ENCODE measurements around the gene GSPT1.

GSPT1 gene

DNA sequence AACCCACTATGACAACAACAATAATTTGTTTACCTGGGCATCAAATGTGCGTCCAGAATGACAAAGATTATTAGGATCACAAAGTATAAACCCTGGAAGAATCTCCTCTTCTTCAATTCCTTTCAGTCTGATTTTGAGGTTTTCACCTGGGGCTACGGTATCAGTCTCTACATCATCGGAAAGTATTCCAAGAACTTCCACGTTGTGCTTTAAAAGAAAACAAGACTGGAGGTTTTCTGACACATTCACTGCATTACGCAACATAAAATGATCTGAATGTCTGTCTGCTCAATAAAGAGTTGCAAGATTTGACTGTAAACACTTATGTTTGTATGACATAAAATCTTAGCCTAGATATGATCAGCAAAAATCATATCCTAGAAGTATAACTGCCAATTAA, 38.4 kb downstream of the GSPT1 start:
- ATAC-seq = no peak
- TF ChIP-seq ISL1 (CRISPR knock-in tag; IDR thresholded peaks at IDR 0.05) (no peak), TOX (CRISPR knock-in tag; IDR thresholded peaks at IDR 0.05; ENCODE audit: borderline replicate concordance) (no peak), TCF4 (CRISPR knock-in tag; IDR thresholded peaks at IDR 0.05; ENCODE audit: borderline replicate concordance) (no peak), OSR1 (CRISPR knock-in tag; IDR thresholded peaks at IDR 0.05) (no peak), RARB (CRISPR knock-in tag; IDR thresholded peaks at IDR 0.05) (no peak)
- TF ChIP-seq, protein P1, sequence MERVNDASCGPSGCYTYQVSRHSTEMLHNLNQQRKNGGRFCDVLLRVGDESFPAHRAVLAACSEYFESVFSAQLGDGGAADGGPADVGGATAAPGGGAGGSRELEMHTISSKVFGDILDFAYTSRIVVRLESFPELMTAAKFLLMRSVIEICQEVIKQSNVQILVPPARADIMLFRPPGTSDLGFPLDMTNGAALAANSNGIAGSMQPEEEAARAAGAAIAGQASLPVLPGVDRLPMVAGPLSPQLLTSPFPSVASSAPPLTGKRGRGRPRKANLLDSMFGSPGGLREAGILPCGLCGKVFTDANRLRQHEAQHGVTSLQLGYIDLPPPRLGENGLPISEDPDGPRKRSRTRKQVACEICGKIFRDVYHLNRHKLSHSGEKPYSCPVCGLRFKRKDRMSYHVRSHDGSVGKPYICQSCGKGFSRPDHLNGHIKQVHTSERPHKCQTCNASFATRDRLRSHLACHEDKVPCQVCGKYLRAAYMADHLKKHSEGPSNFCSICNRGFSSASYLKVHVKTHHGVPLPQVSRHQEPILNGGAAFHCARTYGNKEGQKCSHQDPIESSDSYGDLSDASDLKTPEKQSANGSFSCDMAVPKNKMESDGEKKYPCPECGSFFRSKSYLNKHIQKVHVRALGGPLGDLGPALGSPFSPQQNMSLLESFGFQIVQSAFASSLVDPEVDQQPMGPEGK (CRISPR knock-in tag; IDR thresholded peaks at IDR 0.05; ENCODE audit: borderline replicate concordance) = no peak

DNA sequence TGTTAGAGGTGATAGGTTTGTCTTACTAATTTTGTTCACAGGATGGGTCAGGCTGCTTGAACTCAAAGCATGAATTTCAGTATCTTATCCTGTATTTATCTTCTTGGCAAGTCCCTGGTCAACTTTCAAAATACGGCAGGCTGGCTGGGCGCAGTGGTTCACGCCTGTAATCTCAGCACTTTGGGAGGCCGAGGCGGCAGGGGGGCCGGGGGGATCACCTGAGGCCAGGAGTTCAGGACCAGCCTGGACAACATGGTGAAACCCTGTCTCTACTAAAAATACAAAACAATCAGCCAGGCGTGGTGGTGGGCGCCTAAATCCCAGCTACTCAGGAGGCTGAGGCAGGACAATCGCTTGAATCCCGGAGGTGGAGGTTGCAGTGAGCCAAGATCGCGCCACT, 39.5 kb downstream of the GSPT1 start:
- TF ChIP-seq ZNF565 (CRISPR knock-in tag; conservative IDR thresholded peaks at IDR 0.05; ENCODE audit: low read depth) (no peak), ESRRG (CRISPR knock-in tag; IDR thresholded peaks at IDR 0.05) (no peak), ZNF8 (CRISPR knock-in tag; IDR thresholded peaks at IDR 0.05) (no peak), ZFP3 (CRISPR knock-in tag; IDR thresholded peaks at IDR 0.05) (no peak), TCF4 (CRISPR knock-in tag; IDR thresholded peaks at IDR 0.05; ENCODE audit: borderline replicate concordance) (no peak), ZFP30 (CRISPR knock-in tag; IDR thresholded peaks at IDR 0.05) (no peak), ZNF70 (CRISPR knock-in tag; IDR thresholded peaks at IDR 0.05) (no peak), SNAI2 (CRISPR knock-in tag; IDR thresholded peaks at IDR 0.05) (no peak), ISL1 (CRISPR knock-in tag; IDR thresholded peaks at IDR 0.05) (no peak)
- TF ChIP-seq, protein P2, sequence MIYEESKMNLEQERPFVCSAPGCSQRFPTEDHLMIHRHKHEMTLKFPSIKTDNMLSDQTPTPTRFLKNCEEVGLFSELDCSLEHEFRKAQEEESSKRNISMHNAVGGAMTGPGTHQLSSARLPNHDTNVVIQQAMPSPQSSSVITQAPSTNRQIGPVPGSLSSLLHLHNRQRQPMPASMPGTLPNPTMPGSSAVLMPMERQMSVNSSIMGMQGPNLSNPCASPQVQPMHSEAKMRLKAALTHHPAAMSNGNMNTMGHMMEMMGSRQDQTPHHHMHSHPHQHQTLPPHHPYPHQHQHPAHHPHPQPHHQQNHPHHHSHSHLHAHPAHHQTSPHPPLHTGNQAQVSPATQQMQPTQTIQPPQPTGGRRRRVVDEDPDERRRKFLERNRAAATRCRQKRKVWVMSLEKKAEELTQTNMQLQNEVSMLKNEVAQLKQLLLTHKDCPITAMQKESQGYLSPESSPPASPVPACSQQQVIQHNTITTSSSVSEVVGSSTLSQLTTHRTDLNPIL (CRISPR knock-in tag; IDR thresholded peaks at IDR 0.05; ENCODE audit: low read depth) = no peak
- TF ChIP-seq, protein P3, sequence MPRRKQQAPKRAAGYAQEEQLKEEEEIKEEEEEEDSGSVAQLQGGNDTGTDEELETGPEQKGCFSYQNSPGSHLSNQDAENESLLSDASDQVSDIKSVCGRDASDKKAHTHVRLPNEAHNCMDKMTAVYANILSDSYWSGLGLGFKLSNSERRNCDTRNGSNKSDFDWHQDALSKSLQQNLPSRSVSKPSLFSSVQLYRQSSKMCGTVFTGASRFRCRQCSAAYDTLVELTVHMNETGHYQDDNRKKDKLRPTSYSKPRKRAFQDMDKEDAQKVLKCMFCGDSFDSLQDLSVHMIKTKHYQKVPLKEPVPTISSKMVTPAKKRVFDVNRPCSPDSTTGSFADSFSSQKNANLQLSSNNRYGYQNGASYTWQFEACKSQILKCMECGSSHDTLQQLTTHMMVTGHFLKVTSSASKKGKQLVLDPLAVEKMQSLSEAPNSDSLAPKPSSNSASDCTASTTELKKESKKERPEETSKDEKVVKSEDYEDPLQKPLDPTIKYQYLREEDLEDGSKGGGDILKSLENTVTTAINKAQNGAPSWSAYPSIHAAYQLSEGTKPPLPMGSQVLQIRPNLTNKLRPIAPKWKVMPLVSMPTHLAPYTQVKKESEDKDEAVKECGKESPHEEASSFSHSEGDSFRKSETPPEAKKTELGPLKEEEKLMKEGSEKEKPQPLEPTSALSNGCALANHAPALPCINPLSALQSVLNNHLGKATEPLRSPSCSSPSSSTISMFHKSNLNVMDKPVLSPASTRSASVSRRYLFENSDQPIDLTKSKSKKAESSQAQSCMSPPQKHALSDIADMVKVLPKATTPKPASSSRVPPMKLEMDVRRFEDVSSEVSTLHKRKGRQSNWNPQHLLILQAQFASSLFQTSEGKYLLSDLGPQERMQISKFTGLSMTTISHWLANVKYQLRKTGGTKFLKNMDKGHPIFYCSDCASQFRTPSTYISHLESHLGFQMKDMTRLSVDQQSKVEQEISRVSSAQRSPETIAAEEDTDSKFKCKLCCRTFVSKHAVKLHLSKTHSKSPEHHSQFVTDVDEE (CRISPR knock-in tag; IDR thresholded peaks at IDR 0.05) = no peak
- no peak for ATAC-seq

DNA sequence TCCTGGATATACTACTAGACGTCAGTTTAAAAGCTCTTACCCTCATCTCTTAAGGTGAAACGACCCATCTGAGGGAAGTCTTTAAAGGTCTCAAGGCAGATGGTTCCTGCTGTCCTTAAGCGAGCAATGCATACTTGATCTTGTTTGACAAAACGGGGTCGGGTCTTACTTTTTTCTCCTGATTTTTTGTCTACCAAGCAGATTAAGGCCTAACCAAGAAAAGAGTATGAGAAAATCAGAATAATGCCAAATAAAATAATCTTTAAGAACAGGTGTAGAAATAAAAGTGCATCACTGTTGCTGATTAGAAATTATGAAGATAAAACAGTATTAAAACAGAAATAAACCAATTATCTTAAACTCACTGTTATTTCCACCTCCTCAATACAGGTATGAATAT, 40.0 kb downstream of the GSPT1 start:
- TF ChIP-seq RARB (CRISPR knock-in tag; IDR thresholded peaks at IDR 0.05) (no peak), ZC3H10 (CRISPR knock-in tag; IDR thresholded peaks at IDR 0.05) (no peak), ZNF8 (CRISPR knock-in tag; IDR thresholded peaks at IDR 0.05) (no peak), ZNF565 (CRISPR knock-in tag; conservative IDR thresholded peaks at IDR 0.05; ENCODE audit: low read depth) (no peak), SNAI2 (CRISPR knock-in tag; IDR thresholded peaks at IDR 0.05) (no peak), ISL1 (CRISPR knock-in tag; IDR thresholded peaks at IDR 0.05) (no peak), ZFP3 (CRISPR knock-in tag; IDR thresholded peaks at IDR 0.05) (no peak), PPARA (CRISPR knock-in tag; IDR thresholded peaks at IDR 0.05; ENCODE audit: borderline replicate concordance) (no peak), TOX (CRISPR knock-in tag; IDR thresholded peaks at IDR 0.05; ENCODE audit: borderline replicate concordance) (no peak), OSR1 (CRISPR knock-in tag; IDR thresholded peaks at IDR 0.05) (no peak), ESRRG (CRISPR knock-in tag; IDR thresholded peaks at IDR 0.05) (no peak), ZFP30 (CRISPR knock-in tag; IDR thresholded peaks at IDR 0.05) (no peak), ZNF70 (CRISPR knock-in tag; IDR thresholded peaks at IDR 0.05) (no peak), ARNTL (CRISPR knock-in tag; IDR thresholded peaks at IDR 0.05; ENCODE audit: borderline replicate concordance, low read depth) (no peak), BACH2 (CRISPR knock-in tag; IDR thresholded peaks at IDR 0.05; ENCODE audit: borderline replicate concordance) (no peak), CSDC2 (CRISPR knock-in tag; IDR thresholded peaks at IDR 0.05) (no peak)
- TF ChIP-seq, protein P1 (CRISPR knock-in tag; IDR thresholded peaks at IDR 0.05; ENCODE audit: borderline replicate concordance) = no peak
- TF ChIP-seq, protein P4, sequence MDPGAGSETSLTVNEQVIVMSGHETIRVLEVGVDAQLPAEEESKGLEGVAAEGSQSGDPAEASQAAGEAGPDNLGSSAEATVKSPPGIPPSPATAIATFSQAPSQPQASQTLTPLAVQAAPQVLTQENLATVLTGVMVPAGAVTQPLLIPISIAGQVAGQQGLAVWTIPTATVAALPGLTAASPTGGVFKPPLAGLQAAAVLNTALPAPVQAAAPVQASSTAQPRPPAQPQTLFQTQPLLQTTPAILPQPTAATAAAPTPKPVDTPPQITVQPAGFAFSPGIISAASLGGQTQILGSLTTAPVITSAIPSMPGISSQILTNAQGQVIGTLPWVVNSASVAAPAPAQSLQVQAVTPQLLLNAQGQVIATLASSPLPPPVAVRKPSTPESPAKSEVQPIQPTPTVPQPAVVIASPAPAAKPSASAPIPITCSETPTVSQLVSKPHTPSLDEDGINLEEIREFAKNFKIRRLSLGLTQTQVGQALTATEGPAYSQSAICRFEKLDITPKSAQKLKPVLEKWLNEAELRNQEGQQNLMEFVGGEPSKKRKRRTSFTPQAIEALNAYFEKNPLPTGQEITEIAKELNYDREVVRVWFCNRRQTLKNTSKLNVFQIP (CRISPR knock-in tag; IDR thresholded peaks at IDR 0.05; ENCODE audit: borderline replicate concordance, low read depth) = no peak
- TF ChIP-seq, protein P3 (CRISPR knock-in tag; IDR thresholded peaks at IDR 0.05) = no peak
- TF ChIP-seq, protein P5, sequence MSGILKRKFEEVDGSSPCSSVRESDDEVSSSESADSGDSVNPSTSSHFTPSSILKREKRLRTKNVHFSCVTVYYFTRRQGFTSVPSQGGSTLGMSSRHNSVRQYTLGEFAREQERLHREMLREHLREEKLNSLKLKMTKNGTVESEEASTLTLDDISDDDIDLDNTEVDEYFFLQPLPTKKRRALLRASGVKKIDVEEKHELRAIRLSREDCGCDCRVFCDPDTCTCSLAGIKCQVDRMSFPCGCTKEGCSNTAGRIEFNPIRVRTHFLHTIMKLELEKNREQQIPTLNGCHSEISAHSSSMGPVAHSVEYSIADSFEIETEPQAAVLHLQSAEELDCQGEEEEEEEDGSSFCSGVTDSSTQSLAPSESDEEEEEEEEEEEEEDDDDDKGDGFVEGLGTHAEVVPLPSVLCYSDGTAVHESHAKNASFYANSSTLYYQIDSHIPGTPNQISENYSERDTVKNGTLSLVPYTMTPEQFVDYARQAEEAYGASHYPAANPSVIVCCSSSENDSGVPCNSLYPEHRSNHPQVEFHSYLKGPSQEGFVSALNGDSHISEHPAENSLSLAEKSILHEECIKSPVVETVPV (CRISPR knock-in tag; IDR thresholded peaks at IDR 0.05) = no peak
- ATAC-seq = no peak
